HEK293 (cell line): ENCODE results near the gene TSPYL2.

Experiments
- IKZF3 ChIP-seq: fragments of 450-650 bp; IDR thresholded peaks from 2 replicates; pipeline ENCODE4 v1.5.0; 2018; ENCODE audit warnings: missing biosample characterization, mild to moderate bottlenecking, missing genetic modification characterization, moderate library complexity
- KLF10 ChIP-seq: fragments of 450-650 bp; IDR thresholded peaks from 2 replicates; pipeline ENCODE4 v1.5.1; 2018; ENCODE audit warnings: missing biosample characterization, mild to moderate bottlenecking, missing genetic modification characterization
- MEIS1 ChIP-seq: sonication (generic); formaldehyde crosslinking; IDR thresholded peaks from 2 replicates; pipeline ENCODE4 v1.8.1; 2022; ENCODE audit warnings: missing genetic modification reagents, mild to moderate bottlenecking, borderline replicate concordance
- SCRT2 ChIP-seq: fragments of 450-650 bp; formaldehyde crosslinking; IDR thresholded peaks from 2 replicates; pipeline ENCODE4 v1.5.1; 2016; ENCODE audit warnings: missing biosample characterization, missing genetic modification characterization
- ZBTB21 ChIP-seq: fragments of 450-650 bp; formaldehyde crosslinking; IDR thresholded peaks from 2 replicates; pipeline ENCODE4 v1.5.1; 2017; ENCODE audit warnings: missing biosample characterization, missing genetic modification characterization
- ZFP3 ChIP-seq: fragments of 450-650 bp; formaldehyde crosslinking; IDR thresholded peaks from 2 replicates; pipeline ENCODE4 v1.5.1; 2016; ENCODE audit warnings: low read depth, missing biosample characterization, missing genetic modification characterization
- ZNF148 ChIP-seq: fragments of 450-650 bp; formaldehyde crosslinking; IDR thresholded peaks from 2 replicates; pipeline ENCODE4 v1.5.0; 2017; ENCODE audit warnings: missing biosample characterization, missing genetic modification characterization, borderline replicate concordance
- ZNF292 ChIP-seq: fragments of 450-650 bp; formaldehyde crosslinking; IDR thresholded peaks from 2 replicates; pipeline ENCODE4 v1.5.1; 2016; ENCODE audit warnings: low read depth, missing biosample characterization, missing genetic modification characterization, borderline replicate concordance
- ZNF488 ChIP-seq: fragments of 450-650 bp; formaldehyde crosslinking; IDR thresholded peaks from 2 replicates; pipeline ENCODE4 v1.5.1; 2016; ENCODE audit warnings: missing biosample characterization, missing genetic modification characterization
- ZNF501 ChIP-seq: fragments of 450-650 bp; formaldehyde crosslinking; IDR thresholded peaks from 2 replicates; pipeline ENCODE4 v1.5.1; 2016; ENCODE audit warnings: missing biosample characterization, missing genetic modification characterization
- ZNF549 ChIP-seq: fragments of 450-650 bp; IDR thresholded peaks from 2 replicates; pipeline ENCODE4 v1.5.1; 2018; ENCODE audit warnings: missing biosample characterization, missing genetic modification characterization, mild to moderate bottlenecking, inconsistent platforms, moderate library complexity
- ZNF558 ChIP-seq: fragments of 450-650 bp; formaldehyde crosslinking; IDR thresholded peaks from 2 replicates; pipeline ENCODE4 v1.5.1; 2016; ENCODE audit warnings: missing biosample characterization, missing genetic modification characterization
- ZNF561 ChIP-seq: fragments of 450-650 bp; IDR thresholded peaks from 2 replicates; pipeline ENCODE4 v1.5.1; 2018; ENCODE audit warnings: missing biosample characterization, missing genetic modification characterization, borderline replicate concordance
- ZNF629 ChIP-seq: fragments of 450-650 bp; formaldehyde crosslinking; IDR thresholded peaks from 2 replicates; pipeline ENCODE4 v1.5.1; 2017; ENCODE audit warnings: missing biosample characterization, missing genetic modification characterization
- ZNF645 ChIP-seq: fragments of 450-650 bp; formaldehyde crosslinking; IDR thresholded peaks from 2 replicates; pipeline ENCODE4; 2016; ENCODE audit warnings: missing biosample characterization, missing genetic modification characterization
- ZNF660 ChIP-seq: fragments of 450-650 bp; IDR thresholded peaks from 2 replicates; pipeline ENCODE4 v1.5.1; 2018; ENCODE audit warnings: missing biosample characterization, mild to moderate bottlenecking, missing genetic modification characterization
- ZNF677 ChIP-seq: fragments of 450-650 bp; IDR thresholded peaks from 2 replicates; pipeline ENCODE4 v1.5.0; 2018; ENCODE audit warnings: missing biosample characterization, mild to moderate bottlenecking, missing genetic modification characterization, moderate library complexity
- ZNF830 ChIP-seq: fragments of 450-650 bp; IDR thresholded peaks from 2 replicates; pipeline ENCODE4 v1.5.0; 2018; ENCODE audit warnings: missing biosample characterization, missing genetic modification characterization, low read depth, mild to moderate bottlenecking, moderate library complexity
- ZSCAN16 ChIP-seq: fragments of 450-650 bp; formaldehyde crosslinking; IDR thresholded peaks from 2 replicates; pipeline ENCODE4 v1.5.1; 2016; ENCODE audit warnings: missing biosample characterization, missing genetic modification characterization
- TF ChIP-seq, protein P1 (sequence below): fragments of 450-650 bp; formaldehyde crosslinking; IDR thresholded peaks from 2 replicates; pipeline ENCODE4 v1.5.1; 2016; ENCODE audit warnings: missing biosample characterization, missing genetic modification characterization
- TF ChIP-seq, protein P2 (sequence below): IDR thresholded peaks from 2 replicates; pipeline ENCODE4 v1.6.1; 2011; ENCODE audit warnings: mild to moderate bottlenecking, low read depth, low read length, borderline replicate concordance
- TF ChIP-seq, protein P3 (sequence below): fragments of 450-650 bp; formaldehyde crosslinking; conservative IDR thresholded peaks from 2 replicates; pipeline ENCODE4 v1.5.1; 2016; ENCODE audit warnings: low read depth, missing biosample characterization, missing genetic modification characterization
- TF ChIP-seq, protein P4 (sequence below): fragments of 450-650 bp; formaldehyde crosslinking; IDR thresholded peaks from 2 replicates; pipeline ENCODE4 v1.5.1; 2017; ENCODE audit warnings: missing biosample characterization, missing genetic modification characterization
- TF ChIP-seq, protein P5 (sequence below): fragments of 450-650 bp; formaldehyde crosslinking; IDR thresholded peaks from 2 replicates; pipeline ENCODE4 v1.5.1; 2016; ENCODE audit warnings: missing biosample characterization, missing genetic modification characterization

Gene TSPYL2

GRCh38 chrX:53081925-53082772, at the start of gene TSPYL2 (continued):
- TF ChIP-seq, protein P1, sequence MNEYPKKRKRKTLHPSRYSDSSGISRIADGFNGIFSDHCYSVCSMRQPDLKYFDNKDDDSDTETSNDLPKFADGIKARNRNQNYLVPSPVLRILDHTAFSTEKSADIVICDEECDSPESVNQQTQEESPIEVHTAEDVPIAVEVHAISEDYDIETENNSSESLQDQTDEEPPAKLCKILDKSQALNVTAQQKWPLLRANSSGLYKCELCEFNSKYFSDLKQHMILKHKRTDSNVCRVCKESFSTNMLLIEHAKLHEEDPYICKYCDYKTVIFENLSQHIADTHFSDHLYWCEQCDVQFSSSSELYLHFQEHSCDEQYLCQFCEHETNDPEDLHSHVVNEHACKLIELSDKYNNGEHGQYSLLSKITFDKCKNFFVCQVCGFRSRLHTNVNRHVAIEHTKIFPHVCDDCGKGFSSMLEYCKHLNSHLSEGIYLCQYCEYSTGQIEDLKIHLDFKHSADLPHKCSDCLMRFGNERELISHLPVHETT, result no peak
- TF ChIP-seq ZNF629 (tag by site-specific recombination), result no peak
- TF ChIP-seq, protein P2, sequence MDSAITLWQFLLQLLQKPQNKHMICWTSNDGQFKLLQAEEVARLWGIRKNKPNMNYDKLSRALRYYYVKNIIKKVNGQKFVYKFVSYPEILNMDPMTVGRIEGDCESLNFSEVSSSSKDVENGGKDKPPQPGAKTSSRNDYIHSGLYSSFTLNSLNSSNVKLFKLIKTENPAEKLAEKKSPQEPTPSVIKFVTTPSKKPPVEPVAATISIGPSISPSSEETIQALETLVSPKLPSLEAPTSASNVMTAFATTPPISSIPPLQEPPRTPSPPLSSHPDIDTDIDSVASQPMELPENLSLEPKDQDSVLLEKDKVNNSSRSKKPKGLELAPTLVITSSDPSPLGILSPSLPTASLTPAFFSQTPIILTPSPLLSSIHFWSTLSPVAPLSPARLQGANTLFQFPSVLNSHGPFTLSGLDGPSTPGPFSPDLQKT, result no peak
- TF ChIP-seq ZSCAN16 (tag by site-specific recombination), result 0 out of 2 replicates have a peak, but pooled peaks have one; percentile 24
- no peak for TF ChIP-seq ZNF830 (tag by site-specific recombination)
- TF ChIP-seq ZFP3 (tag by site-specific recombination), result 0 out of 2 replicates have a peak, but pooled peaks have one; percentile 10
- peak; percentile 47; the same call in 1 of the 2 replicates for TF ChIP-seq ZNF501 (tag by site-specific recombination)
- TF ChIP-seq, protein P3, sequence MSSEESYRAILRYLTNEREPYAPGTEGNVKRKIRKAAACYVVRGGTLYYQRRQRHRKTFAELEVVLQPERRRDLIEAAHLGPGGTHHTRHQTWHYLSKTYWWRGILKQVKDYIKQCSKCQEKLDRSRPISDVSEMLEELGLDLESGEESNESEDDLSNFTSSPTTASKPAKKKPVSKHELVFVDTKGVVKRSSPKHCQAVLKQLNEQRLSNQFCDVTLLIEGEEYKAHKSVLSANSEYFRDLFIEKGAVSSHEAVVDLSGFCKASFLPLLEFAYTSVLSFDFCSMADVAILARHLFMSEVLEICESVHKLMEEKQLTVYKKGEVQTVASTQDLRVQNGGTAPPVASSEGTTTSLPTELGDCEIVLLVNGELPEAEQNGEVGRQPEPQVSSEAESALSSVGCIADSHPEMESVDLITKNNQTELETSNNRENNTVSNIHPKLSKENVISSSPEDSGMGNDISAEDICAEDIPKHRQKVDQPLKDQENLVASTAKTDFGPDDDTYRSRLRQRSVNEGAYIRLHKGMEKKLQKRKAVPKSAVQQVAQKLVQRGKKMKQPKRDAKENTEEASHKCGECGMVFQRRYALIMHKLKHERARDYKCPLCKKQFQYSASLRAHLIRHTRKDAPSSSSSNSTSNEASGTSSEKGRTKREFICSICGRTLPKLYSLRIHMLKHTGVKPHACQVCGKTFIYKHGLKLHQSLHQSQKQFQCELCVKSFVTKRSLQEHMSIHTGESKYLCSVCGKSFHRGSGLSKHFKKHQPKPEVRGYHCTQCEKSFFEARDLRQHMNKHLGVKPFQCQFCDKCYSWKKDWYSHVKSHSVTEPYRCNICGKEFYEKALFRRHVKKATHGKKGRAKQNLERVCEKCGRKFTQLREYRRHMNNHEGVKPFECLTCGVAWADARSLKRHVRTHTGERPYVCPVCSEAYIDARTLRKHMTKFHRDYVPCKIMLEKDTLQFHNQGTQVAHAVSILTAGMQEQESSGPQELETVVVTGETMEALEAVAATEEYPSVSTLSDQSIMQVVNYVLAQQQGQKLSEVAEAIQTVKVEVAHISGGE (tag by site-specific recombination), result no peak
- TF ChIP-seq ZNF292 (tag by site-specific recombination), result no peak
- TF ChIP-seq, protein P4, sequence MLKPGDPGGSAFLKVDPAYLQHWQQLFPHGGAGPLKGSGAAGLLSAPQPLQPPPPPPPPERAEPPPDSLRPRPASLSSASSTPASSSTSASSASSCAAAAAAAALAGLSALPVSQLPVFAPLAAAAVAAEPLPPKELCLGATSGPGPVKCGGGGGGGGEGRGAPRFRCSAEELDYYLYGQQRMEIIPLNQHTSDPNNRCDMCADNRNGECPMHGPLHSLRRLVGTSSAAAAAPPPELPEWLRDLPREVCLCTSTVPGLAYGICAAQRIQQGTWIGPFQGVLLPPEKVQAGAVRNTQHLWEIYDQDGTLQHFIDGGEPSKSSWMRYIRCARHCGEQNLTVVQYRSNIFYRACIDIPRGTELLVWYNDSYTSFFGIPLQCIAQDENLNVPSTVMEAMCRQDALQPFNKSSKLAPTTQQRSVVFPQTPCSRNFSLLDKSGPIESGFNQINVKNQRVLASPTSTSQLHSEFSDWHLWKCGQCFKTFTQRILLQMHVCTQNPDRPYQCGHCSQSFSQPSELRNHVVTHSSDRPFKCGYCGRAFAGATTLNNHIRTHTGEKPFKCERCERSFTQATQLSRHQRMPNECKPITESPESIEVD (tag by site-specific recombination), result no peak; the same call in 1 of the 2 replicates
- TF ChIP-seq ZNF549 (tag by site-specific recombination), result no peak
- TF ChIP-seq ZNF148 (tag by site-specific recombination), result no peak
- TF ChIP-seq ZNF660 (tag by site-specific recombination), result no peak
- no peak for TF ChIP-seq ZNF488 (tag by site-specific recombination)
- no peak; the same call in 1 of the 2 replicates for TF ChIP-seq ZNF677 (tag by site-specific recombination)
- no peak for TF ChIP-seq ZBTB21 (tag by site-specific recombination)
- TF ChIP-seq, protein P5, sequence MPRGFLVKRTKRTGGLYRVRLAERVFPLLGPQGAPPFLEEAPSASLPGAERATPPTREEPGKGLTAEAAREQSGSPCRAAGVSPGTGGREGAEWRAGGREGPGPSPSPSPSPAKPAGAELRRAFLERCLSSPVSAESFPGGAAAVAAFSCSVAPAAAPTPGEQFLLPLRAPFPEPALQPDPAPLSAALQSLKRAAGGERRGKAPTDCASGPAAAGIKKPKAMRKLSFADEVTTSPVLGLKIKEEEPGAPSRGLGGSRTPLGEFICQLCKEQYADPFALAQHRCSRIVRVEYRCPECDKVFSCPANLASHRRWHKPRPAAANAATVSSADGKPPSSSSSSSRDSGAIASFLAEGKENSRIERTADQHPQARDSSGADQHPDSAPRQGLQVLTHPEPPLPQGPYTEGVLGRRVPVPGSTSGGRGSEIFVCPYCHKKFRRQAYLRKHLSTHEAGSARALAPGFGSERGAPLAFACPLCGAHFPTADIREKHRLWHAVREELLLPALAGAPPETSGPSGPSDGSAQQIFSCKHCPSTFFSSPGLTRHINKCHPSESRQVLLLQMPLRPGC (tag by site-specific recombination), result no peak; the same call in 1 of the 2 replicates
- TF ChIP-seq KLF10 (tag by site-specific recombination), result no peak
- TF ChIP-seq ZNF645 (tag by site-specific recombination), result no peak
- peak; percentile 88 for TF ChIP-seq IKZF3 (tag by site-specific recombination)
- TF ChIP-seq MEIS1 (CRISPR knock-in tag), result no peak
- no peak for TF ChIP-seq SCRT2 (tag by site-specific recombination)
- 0 out of 2 replicates have a peak, but pooled peaks have one; percentile 55 for TF ChIP-seq ZNF561 (tag by site-specific recombination)
- no peak for TF ChIP-seq ZNF558 (tag by site-specific recombination)
